Measurements from ENCODE around the gene AP3S1. TPM values are rescaled to one million over a fixed set of nuclear protein-coding genes. Genes with fewer than 3 reads are reported as not detected.

AP3S1 gene
- total RNA-seq, 2 donors from 2014 or later, result 32.0 to 163 TPM

DNA sequence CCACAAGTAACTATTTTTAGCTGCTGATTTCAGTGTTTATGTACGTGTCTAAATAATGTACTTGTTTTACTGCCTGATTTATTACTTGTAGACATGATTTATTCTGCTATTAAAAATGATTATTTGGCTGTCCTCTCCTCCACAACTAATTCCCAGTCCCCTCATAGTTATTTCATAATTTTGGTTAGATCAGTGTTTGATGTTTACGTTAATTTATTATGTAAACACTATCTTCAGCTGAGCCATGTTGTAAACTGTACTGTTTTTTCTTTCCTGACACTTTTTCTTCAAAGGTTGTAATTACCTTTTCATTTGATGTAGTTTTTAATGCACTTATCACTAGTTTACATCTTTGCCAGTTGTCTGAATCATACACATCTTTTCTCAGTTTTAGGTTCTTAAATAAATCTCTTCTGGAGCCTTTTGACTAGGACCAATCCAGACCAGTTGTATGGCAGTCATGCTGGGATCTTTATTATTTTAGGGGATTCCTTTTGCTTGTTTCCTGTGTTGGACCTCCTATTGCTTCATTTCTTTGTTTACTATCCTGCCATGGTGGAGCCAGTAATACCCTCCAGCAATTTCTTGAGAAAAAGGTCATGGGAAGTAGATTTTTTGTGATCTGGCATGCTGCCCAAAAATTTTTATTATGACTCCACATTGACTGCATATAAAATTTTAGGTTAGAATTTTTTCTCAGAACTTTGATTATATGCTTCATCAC is 16.1 kb downstream of the AP3S1 start:
- 30% methylated on average over 2 of the region's 2 CpGs for WGBS
- H3K4me3 ChIP-seq, result no peak overlapping the region
- no peaks in the 10 kb centered on the region for H3K36me3 ChIP-seq
- no peaks in the 10 kb centered on the region for H3K4me1 ChIP-seq (replicated peaks)
- H3K27ac ChIP-seq, result no peak overlapping the region
- no peaks in the 10 kb centered on the region for H3K27me3 ChIP-seq (replicated peaks; ENCODE audit: insufficient read depth)
- DNase-seq (ENCODE audit: low spot score), result no peak
- TF ChIP-seq CTCF (IDR thresholded peaks at IDR 0.05), result no peak
- no peak for TF ChIP-seq POLR2AphosphoS5 (IDR thresholded peaks at IDR 0.05)
- TF ChIP-seq POLR2A (IDR thresholded peaks at IDR 0.05), result no peak
- intact Hi-C loops (cut with DNase I), result no loop called here
- H3K9me3 ChIP-seq, result no peaks in the 10 kb centered on the region

GRCh38 chr5:115858396-115858795 is 16.7 kb downstream of the AP3S1 start:
- WGBS, result 96% methylated on average over 3 of the region's 3 CpGs
- intact Hi-C loops (cut with DNase I), result no loop called here

GRCh38 chr5:115859378-115859777 is 17.6 kb downstream of the AP3S1 start:
- no peak overlapping the region for H3K4me3 ChIP-seq
- TF ChIP-seq CTCF (IDR thresholded peaks at IDR 0.05), result no peak
- no peak for TF ChIP-seq POLR2AphosphoS5 (IDR thresholded peaks at IDR 0.05)
- no peak for TF ChIP-seq POLR2A (IDR thresholded peaks at IDR 0.05)
- H3K27ac ChIP-seq, result no peak overlapping the region
- intact Hi-C loops (cut with DNase I), result no loop called here
- no peak for DNase-seq (ENCODE audit: low spot score)
- H3K36me3 ChIP-seq, result no peaks in the 10 kb centered on the region
- no peaks in the 10 kb centered on the region for H3K4me1 ChIP-seq (replicated peaks)
- H3K27me3 ChIP-seq (replicated peaks; ENCODE audit: insufficient read depth), result no peaks in the 10 kb centered on the region
- H3K9me3 ChIP-seq, result no peaks in the 10 kb centered on the region

More at GRCh38 chr5:115858396-115858795, 16.7 kb downstream of the AP3S1 start:
- H3K4me1 ChIP-seq (replicated peaks), result no peaks in the 10 kb centered on the region
- H3K27ac ChIP-seq, result no peak overlapping the region
- H3K36me3 ChIP-seq, result no peaks in the 10 kb centered on the region
- no peak for DNase-seq (ENCODE audit: low spot score)
- no peak overlapping the region for H3K4me3 ChIP-seq
- no peaks in the 10 kb centered on the region for H3K9me3 ChIP-seq
- no peak for TF ChIP-seq POLR2AphosphoS5 (IDR thresholded peaks at IDR 0.05)
- TF ChIP-seq CTCF (IDR thresholded peaks at IDR 0.05), result no peak
- no peak for TF ChIP-seq POLR2A (IDR thresholded peaks at IDR 0.05)
- H3K27me3 ChIP-seq (replicated peaks; ENCODE audit: insufficient read depth), result no peaks in the 10 kb centered on the region

GRCh38 chr5:115869256-115869795 is 27.6 kb downstream of the AP3S1 start:
- Histone ChIP-seq H3K27me3 (replicated peaks; ENCODE audit: insufficient read depth) (no peaks in the 10 kb centered on the region), H3K9me3 (no peaks in the 10 kb centered on the region), H3K4me3 (no peak overlapping the region), H3K27ac (no peak overlapping the region), H3K36me3 (no peaks in the 10 kb centered on the region), H3K4me1 (replicated peaks) (no peaks in the 10 kb centered on the region)
- no peak for DNase-seq (ENCODE audit: low spot score)
- TF ChIP-seq POLR2AphosphoS5 (IDR thresholded peaks at IDR 0.05), result no peak
- TF ChIP-seq CTCF (IDR thresholded peaks at IDR 0.05), result no peak
- TF ChIP-seq POLR2A (IDR thresholded peaks at IDR 0.05), result no peak
- WGBS, result 94% methylated on average over 3 of the region's 3 CpGs
- intact Hi-C loops (cut with DNase I), result no loop called here

DNA sequence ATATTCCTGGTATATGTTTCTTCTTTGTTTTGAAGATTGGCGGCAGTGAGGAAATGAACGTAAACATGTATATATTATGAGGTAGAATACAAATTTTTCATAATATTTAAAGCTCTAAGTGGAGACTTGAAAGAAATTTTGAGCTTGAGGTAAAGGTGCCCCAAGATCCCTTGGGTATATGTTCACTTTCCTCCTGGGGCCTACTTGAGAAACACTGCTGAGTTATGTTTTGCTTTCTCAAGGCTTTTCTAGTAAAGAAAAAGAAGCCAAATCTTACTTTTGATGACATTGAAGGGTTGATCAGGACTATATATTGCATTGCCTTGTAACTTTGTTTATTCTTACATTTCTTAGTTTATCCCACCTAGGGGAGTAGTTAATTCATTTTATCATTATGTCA is 30.7 kb downstream of the AP3S1 start:
- H3K27ac ChIP-seq, result no peak overlapping the region
- WGBS, result 96% methylated on average over 2 of the region's 2 CpGs

More for the DNA sequence above, 30.7 kb downstream of the AP3S1 start:
- no peaks in the 10 kb centered on the region for H3K4me1 ChIP-seq (replicated peaks)
- no peaks in the 10 kb centered on the region for H3K9me3 ChIP-seq
- no peaks in the 10 kb centered on the region for H3K27me3 ChIP-seq (replicated peaks; ENCODE audit: insufficient read depth)
- TF ChIP-seq POLR2A (IDR thresholded peaks at IDR 0.05) (no peak), CTCF (IDR thresholded peaks at IDR 0.05) (no peak), POLR2AphosphoS5 (IDR thresholded peaks at IDR 0.05) (no peak)
- no peak overlapping the region for H3K4me3 ChIP-seq
- H3K36me3 ChIP-seq, result no peaks in the 10 kb centered on the region
- intact Hi-C loops (cut with DNase I), result no loop called here
- DNase-seq (ENCODE audit: low spot score), result no peak
